HG02610 (cell line): ENCODE measurements around the gene ZIC1.

ENCODE experiments used
- ATAC-seq: cut with Tn5 transposase; IDR thresholded peaks from one replicate; pipeline ENCODE4 v1.9.1; 2021; ENCODE audit warnings: mild to moderate bottlenecking, moderate library complexity; ENCODE audit not compliant: unreplicated experiment

The ZIC1 gene

DNA sequence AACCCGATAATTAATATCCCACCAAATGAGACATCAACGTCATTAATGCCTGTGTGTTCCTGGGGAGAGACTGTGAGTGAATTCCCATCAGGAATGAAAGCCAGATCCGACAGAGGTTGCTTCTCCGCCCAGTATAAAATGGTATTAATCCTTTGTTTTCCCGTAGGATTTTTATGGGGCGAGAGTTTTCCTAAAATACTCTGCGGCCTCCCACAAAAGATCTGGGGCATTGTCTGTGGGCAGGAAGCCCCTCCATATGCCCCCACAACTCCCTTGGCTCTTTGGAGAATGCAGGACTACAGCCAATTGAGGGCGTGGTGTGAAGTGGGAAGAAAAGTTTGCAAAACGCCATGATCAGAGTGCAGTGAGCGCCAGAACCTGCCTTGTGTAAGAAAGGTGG is 29.5 kb upstream of the ZIC1 start:
- ATAC-seq = no peak

DNA sequence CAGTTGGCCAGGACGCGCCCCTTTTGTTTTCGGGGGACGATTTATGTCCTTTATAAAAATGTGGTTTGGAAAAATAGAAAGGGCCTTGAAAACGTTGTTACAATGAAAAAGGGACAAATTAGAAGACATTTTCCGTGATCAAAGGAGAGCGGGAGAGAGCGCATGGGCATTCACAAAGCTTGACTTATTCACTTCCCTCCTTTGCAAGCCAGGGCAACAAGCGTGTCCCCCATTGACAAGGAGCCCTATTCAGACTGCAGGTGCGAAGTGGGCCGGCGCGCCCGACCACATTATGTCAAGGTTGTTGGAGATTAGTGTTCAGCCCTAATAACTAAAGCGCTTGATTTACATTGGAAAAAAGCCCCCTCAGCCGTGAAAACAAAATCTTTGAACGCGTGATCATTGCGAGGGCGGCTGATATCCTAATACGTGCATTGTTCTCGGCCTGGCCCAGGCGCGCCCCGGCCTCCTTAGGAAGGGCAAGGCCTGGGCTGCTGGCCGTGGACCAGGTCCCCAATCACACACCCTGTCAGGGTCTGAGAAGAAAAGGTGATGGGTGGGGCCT is 28.7 kb upstream of the ZIC1 start:
- no peak for ATAC-seq

DNA sequence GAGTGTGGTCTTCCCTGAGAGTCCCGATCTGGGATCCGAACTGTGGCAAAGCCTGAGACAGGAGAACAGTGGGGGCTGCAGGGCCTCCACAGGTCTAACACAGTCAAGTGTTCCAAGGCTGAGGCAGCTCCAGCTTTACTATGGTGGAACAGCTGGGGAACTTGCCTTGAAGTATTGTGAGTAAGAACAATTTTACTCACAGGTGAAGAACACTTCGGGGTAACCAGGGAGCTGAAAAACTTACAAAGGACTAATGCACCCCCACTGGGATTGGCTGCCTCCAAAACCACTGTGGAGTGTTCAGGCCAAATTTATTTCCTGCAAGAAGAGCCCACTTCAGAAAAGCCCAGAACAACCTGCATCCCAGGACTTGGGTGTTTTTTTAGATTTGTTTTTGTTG is 28.2 kb upstream of the ZIC1 start:
- no peak for ATAC-seq

- no peak for ATAC-seq
Measured at GRCh38 chr3:147381596-147381995, 27.6 kb upstream of the ZIC1 start.

DNA sequence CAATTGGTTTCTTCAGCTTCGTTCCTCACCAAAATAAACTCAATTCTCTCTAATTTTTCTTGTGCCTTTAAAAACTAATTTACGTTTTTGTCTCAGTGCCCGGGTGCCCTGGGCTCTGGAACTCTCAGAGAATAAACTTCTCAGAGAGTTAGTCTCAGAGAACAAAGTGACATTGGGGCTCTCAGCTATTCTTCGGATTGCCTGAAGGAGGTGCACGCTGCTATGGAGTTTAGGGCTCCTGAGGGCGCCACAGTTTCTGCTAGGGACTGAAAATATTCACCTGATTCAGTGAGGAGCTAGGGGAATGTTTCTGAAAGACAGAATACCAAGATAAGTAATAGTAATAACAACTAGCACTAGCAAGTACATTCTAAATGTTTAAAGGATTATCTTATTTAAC is 25.5 kb upstream of the ZIC1 start:
- ATAC-seq = no peak

DNA sequence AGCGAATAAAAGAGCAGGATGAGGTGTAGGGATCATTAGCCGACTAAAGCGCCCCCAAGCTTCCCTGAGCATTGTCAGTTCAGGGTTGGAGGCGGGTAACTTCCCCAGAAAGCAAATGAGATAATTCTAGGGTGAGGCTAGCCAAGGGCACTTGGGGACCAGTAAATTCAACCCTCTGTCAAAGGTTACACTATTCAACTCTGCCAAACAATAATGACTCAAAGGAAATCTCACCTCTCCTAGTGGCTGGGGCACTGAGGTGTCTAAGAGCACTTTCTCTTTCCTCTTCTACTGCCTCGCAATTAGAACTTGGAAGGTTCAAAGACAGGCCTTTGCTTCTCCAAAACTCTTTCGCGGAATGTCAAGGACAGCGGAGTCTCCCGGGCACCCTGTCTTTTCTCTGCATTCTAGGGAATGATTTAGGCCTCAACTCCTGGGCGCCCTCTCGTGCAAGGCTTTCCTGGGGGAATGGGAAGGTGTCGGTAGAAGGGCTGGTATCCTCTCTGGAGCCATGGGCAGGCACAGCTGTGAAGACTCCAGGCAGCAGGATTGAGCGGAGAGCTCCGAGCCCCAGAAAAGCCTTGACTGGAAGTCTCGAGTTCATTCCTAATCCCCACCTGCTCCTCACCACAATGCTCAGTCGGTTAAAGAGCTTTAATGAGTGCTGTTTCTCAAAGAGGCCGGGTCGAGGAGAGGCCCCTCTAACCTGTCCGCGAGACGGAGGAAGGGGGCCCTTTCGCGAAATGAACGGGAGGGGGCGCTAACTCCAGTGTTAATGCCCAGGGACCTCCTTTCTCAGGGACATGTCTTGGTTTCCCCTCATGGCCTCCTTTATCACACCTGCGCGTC is 24.7 kb upstream of the ZIC1 start:
- ATAC-seq = no peak

DNA sequence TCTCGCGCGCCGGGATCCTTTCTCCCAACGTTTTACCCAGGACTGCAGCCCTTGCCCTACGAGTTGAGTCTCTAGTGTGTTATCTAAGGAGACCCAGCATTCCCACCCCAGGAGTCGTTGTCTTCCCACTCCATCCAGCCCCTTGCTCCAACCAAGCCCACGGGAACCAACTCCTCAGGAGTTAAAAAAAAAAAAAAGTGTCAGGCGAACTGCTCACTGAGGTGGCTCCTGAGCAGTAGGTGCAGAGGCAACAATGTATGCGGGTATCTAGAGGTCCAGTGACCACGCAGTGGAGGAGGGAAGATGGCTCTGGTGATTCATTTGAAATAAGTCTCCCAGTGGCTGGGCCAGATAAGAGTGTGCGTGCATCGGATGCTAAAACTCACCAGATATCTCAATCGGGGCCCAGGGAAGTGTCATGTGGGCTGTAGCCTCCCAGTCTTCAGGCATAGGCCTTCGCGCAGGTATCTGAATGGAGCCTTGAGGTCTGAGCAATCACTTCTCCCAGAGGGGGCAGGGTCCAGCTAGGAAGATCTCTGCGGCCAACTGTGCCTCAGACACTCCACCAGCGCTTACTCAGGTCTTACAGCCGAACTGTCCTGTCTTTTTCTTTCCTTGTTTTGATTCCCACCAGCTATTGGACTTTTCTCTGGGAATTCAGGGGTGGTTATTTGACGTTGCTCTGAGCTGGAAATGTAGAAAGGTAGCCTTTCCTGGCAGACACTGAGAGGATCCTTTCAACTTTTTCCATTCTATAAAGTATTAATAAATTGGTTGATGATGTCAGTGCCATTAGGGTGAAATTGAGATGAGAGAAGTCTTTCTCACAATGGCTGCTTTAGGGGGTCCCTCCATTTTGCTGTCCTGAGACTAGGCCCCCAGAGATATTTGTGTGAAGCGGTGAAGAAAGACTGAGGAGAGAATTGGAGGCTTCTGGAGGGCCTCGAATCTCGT is 23.8 kb upstream of the ZIC1 start:
- ATAC-seq = no peak

DNA sequence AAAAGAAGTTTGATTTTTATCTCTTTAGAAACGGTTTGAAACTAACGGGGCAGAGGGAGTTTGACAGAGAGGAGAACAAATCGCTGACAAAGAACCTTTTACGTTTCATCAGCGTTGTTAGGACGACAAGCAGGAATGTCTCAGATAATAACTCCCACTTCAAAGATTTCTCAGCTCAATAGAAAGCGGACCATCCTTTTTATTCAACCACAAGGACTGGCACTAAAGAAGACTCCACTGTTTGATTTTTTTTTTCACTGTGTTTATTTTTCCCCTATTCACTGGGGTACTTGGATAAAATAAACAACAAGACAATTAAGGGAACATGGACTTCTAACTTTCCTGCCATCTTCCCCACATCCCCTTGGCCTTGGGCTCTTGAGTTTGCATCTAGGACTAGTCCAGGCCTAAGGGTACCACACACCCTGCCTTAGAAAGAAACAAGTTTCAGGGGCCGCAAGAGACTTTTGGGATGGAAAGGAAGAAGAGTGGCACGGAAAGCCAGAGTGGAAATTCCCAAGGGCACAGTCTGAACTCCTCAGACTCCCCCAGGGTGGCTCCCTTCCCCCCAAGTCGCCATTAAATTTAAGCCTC is 21.8 kb upstream of the ZIC1 start:
- no peak for ATAC-seq

- ATAC-seq = no peak
Measured at GRCh38 chr3:147387885-147388699, 21.1 kb upstream of the ZIC1 start.

GRCh38 chr3:147388700-147389580 is 20.2 kb upstream of the ZIC1 start:
- no peak for ATAC-seq

DNA sequence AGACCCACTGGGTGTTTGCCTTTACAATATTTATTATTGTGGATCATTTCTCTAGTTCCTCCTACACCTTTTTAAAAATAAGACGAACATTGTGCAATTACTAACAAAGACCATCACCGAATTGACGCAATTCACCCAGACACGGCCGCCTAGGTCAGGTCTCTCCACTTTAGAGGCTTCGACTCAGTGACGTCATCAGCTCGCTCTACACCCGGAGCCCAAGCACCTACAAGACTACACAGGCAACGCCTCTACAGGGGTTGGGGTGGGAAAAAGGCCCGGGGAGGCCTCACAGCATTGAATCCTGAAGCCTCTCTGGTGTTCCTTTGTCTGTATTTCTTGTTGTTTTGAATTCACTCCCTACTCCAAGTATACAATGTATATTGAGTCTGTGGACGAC is 19.4 kb upstream of the ZIC1 start:
- no peak for ATAC-seq

GRCh38 chr3:147390589-147391569 is 18.3 kb upstream of the ZIC1 start:
- ATAC-seq = no peak

DNA sequence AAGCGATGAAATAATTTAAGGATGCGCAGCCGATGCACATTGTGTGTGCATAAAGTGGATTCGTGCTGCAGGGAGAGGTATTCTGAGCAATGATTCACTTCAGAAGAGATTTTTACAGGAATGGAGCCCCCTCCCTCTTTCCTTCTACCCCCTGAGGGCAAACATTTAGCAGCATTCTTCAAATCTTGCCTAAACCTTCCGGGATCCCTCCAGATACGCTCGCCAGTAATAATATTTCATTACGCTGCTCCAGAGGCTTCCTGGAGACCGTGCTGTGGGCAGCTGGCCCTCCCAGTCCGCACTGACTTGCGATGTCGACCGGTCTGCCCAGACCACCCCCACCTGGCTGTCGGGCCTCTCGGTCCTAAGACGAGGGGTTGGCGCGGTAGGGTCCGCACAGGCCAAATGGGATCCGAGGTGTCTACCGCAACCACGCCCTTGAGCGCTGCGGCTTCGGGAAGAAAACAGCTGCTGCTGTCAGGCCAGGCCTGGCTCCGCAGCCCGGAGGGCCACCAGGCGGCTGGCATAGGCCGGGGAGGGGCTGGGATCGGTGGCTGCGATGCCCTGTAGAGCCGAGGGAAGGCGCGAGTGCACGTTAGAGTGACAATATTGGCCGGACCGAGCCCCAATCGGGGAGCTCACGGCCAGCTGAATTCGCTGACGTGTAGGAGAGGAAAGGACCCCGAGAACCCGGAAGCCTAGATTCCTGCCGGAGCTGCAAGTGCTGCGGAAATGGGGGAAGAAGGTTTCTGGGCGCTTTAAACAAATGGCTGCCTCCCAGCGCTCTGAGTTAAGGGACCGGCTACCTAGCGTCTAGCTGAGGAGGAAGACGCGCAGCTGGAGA is 17.2 kb upstream of the ZIC1 start:
- ATAC-seq = no peak

DNA sequence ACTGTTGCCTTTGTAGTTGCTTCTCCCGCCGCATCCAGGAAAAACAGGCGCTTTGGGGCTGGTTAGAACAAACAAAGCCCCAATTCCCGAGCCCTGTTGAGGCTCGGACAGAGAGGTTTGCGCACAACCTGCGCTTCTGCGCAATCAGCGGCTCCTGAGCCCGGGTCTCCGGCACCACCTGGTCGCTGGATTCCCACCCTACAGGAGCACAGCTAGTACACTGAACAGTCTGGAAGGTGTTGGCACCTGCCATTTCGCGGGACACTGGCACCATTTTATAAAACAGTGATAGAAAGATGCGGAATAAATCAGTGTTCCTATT is 16.6 kb upstream of the ZIC1 start:
- no peak for ATAC-seq

- ATAC-seq = no peak
Measured at GRCh38 chr3:147393261-147393942, 15.8 kb upstream of the ZIC1 start.

DNA sequence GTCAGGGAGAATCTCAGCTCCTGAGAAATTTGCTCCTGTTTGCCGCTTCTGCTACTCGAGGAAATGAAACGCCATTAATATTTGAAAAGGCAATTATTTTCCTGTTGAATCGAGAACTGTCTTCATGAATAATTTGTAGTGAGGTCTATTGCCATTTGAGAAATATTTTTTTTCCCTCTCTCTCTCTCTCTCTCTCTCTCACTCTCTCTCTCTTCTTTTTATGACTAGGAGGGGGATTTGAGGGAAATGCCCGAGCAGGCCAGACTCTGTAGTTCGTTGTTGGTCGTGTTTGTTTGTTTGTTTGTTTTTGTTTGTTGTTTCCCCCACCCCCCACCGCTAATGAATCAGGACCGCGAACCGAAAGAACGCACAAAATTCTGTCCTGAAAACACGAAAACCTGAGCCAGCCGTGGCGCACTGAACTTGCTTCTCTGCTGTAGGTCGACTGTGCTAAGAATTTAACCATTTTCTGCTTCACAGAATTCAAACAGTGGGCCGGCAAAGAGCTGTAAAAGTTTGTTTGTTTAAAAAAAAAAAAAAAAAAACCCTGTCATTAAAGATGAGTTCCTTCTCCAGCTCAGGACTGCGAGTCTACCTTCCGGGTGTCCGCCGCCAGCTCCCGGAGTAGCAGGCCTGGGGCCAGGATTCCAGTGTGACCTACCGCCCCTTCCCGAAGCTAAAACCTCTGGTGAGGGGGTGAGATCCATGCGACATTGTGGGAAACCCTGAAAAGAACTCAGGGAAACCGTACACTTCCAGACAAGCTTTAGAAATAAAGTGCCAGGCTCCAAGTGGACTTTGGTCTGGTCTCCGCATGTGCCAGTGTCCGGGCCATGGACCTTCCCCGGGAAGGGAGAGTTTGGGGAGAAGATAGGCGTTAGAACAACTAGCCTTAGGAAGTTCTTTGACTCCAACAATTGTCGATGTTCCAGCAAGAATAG is 15.0 kb upstream of the ZIC1 start:
- ATAC-seq = no peak
